OCI-LY7 (cell line): Measurements from ENCODE around the gene UNC5B. TPM values are rescaled to one million over a fixed set of nuclear protein-coding genes. Genes with fewer than 3 reads are reported as not detected.

ENCODE experiments used
- BruUV-seq: library from RNA; stranded (reverse); fragments of 400-500 nt; replicated peaks from 2 replicates; lab custom pipeline; 2021; lab: Mats Ljungman, UMichigan
- CTCF ChIA-PET: fragments of 300-600 bp; sonication (Branson Sonifier 250); formaldehyde crosslinking; loops from one replicate; lab custom pipeline; 2022; ENCODE audit warnings: antibody characterized with exemption; ENCODE audit not compliant: unreplicated experiment; lab: Charles Lee
- POLR2A ChIA-PET: fragments of 300-600 bp; sonication (Branson Sonifier 250); formaldehyde crosslinking; loops from one replicate; lab custom pipeline; 2022; ENCODE audit warnings: antibody characterized with exemption; lab: Charles Lee
- DNase-seq: peaks from one replicate; pipeline ENCODE4 v3.0.0-alpha.2; 2015; ENCODE audit warnings: low spot score
- H2AFZ ChIP-seq: fragments of 200-600 bp; sonication (generic), shearing (Covaris generic); 2 replicates; pipeline ENCODE4 v1.6.1; 2014; ENCODE audit warnings: mild to moderate bottlenecking, antibody characterized with exemption, low read length, moderate library complexity
- H3K27ac ChIP-seq: fragments of 200-600 bp; sonication (generic); 2 replicates; pipeline ENCODE4 v1.5.1; 2014; ENCODE audit warnings: mixed run types, low read depth, mild to moderate bottlenecking, moderate library complexity, low read length, inconsistent platforms; ENCODE audit not compliant: poor library complexity, severe bottlenecking
- H3K36me3 ChIP-seq: fragments of 200-600 bp; sonication (generic); 2 replicates; pipeline ENCODE4 v1.6.1; 2014; ENCODE audit warnings: mild to moderate bottlenecking, antibody characterized with exemption, low read length, moderate library complexity, mixed read lengths; ENCODE audit not compliant: insufficient read depth
- H3K4me1 ChIP-seq: fragments of 200-600 bp; sonication (generic); 2 replicates; pipeline ENCODE4 v1.5.1; 2014; ENCODE audit warnings: mild to moderate bottlenecking, low read length; ENCODE audit not compliant: insufficient read depth, poor library complexity, severe bottlenecking
- H3K4me2 ChIP-seq: fragments of 200-600 bp; sonication (generic); 2 replicates; pipeline ENCODE4 v1.6.1; 2014; ENCODE audit warnings: mild to moderate bottlenecking, low read length
- H3K4me3 ChIP-seq: fragments of 200-600 bp; sonication (generic); 2 replicates; pipeline ENCODE4 v1.5.1; 2014; ENCODE audit warnings: mild to moderate bottlenecking, low read depth, low read length; ENCODE audit not compliant: poor library complexity, severe bottlenecking
- H3K79me2 ChIP-seq: fragments of 200-600 bp; sonication (generic); 2 replicates; pipeline ENCODE4 v1.6.1; 2016; ENCODE audit warnings: low read depth, mild to moderate bottlenecking, low read length, moderate library complexity, mixed read lengths; ENCODE audit not compliant: insufficient read depth
- H3K9me2 ChIP-seq: fragments of 200-600 bp; sonication (generic); 2 replicates; pipeline ENCODE4 v1.6.1; 2016; ENCODE audit warnings: mild to moderate bottlenecking, low read length, mixed read lengths; ENCODE audit not compliant: insufficient read depth
- H3K9me3 ChIP-seq: fragments of 200-600 bp; sonication (generic); 2 replicates; pipeline ENCODE4 v1.6.1; 2014; ENCODE audit warnings: mild to moderate bottlenecking, mixed run types, low read length, mixed read lengths
- H4K20me1 ChIP-seq: fragments of 200-600 bp; sonication (generic); 2 replicates; pipeline ENCODE4 v1.6.1; 2014; ENCODE audit warnings: mild to moderate bottlenecking, antibody characterized with exemption, low read length, moderate library complexity, mixed read lengths; ENCODE audit not compliant: insufficient read depth
- CTCF ChIP-seq: fragments of 200-600 bp; sonication (generic); conservative IDR thresholded peaks from 2 replicates; pipeline ENCODE4 v1.5.1; 2014; ENCODE audit warnings: mild to moderate bottlenecking, antibody characterized with exemption, low read length, moderate library complexity, mixed read lengths
- EZH2phosphoT487 ChIP-seq: fragments of 200-600 bp; sonication (generic); IDR thresholded peaks from 2 replicates; pipeline ENCODE4 v1.6.1; 2018; ENCODE audit warnings: low read depth, borderline replicate concordance, mild to moderate bottlenecking, mixed run types, antibody characterized with exemption, low read length, moderate library complexity, mixed read lengths
- intact Hi-C: fragments of 100-400 bp; cut with micrococcal nuclease; formaldehyde crosslinking; loops from one replicate; pipeline ENCODE4 v1.10.0; 2022; ENCODE audit not compliant: unreplicated experiment
- total RNA-seq, 2 experiments: library from RNA; depleted of rRNA in 1 of 2; stranded (reverse); fragments of >200 nt in 1 of 2; shearing (Covaris generic) in 1 of 2; gene quantifications; 2 replicates each; pipeline ENCODE4 v1.2.3, GENCODE V29; 2014 to 2022

Gene UNC5B
- total RNA-seq, 2 experiments from 2014 or later: not detected

- H4K20me1 ChIP-seq: no peaks in the 10 kb centered on the region
- TF ChIP-seq CTCF (no peak), EZH2phosphoT487 (no peak)
- ChIA-PET CTCF (interaction anchor here (0.9 to 1.1 kb wide), 2 partner anchors 9 to 82 kb away, joined by 3 read pairs; no protein-coding TSS in a partner anchor), POLR2A (interaction anchor here (1.0 kb wide), 1 partner anchor 13 kb away, joined by 3 read pairs; no protein-coding TSS in a partner anchor)
- no peaks in the 10 kb centered on the region for H3K9me2 ChIP-seq
- no peaks in the 10 kb centered on the region for H3K9me3 ChIP-seq
- DNase-seq: no peak
- no peak overlapping the region for H3K27ac ChIP-seq
- H2AFZ ChIP-seq: no peak overlapping the region
- H3K36me3 ChIP-seq: no peaks in the 10 kb centered on the region
- no peaks in the 10 kb centered on the region for H3K79me2 ChIP-seq
- no peak overlapping the region for H3K4me3 ChIP-seq
- no peaks in the 10 kb centered on the region for H3K4me1 ChIP-seq
- intact Hi-C loops: no loop called here
- no peak overlapping the region for H3K4me2 ChIP-seq
- BruUV-seq: no TSS peak
Measured at GRCh38 chr10:71283876-71284275, 71.5 kb downstream of the UNC5B start.

- Histone ChIP-seq H3K9me3 (no peaks in the 10 kb centered on the region), H3K36me3 (no peaks in the 10 kb centered on the region), H3K9me2 (no peaks in the 10 kb centered on the region), H3K27ac (no peak overlapping the region), H3K4me1 (no peaks in the 10 kb centered on the region), H3K79me2 (no peaks in the 10 kb centered on the region), H4K20me1 (no peaks in the 10 kb centered on the region), H2AFZ (no peak overlapping the region), H3K4me2 (no peak overlapping the region), H3K4me3 (no peak overlapping the region)
- BruUV-seq: no TSS peak
- DNase-seq: no peak
- POLR2A ChIA-PET: no interaction called here
- TF ChIP-seq EZH2phosphoT487: no peak
- CTCF ChIA-PET: interaction anchor here (0.9 to 1.1 kb wide), 2 partner anchors 9 to 82 kb away, joined by 3 read pairs; no protein-coding TSS in a partner anchor
- intact Hi-C loops: loop anchor here (1.0 kb wide), 2 partner anchors 359 to 381 kb away; no protein-coding TSS in a partner anchor
Measured at GRCh38 chr10:71284544-71285179, 72.3 kb downstream of the UNC5B start.

DNA sequence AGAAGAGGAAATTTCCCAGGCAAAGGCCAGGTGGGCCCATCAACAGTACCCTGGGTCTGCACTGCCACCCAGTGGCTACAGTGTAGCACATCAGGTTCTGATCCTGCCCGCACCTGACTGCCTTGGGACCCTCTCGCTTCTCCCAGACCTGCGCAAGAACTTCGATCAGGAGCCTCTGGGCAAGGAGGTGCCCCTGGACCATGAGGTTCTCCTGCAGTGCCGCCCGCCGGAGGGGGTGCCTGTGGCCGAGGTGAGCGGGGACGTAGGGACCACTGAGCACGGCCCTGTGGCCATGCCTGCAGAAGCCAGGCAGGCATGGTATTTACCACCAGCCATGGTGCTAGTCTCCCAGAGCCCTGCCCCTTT is 72.8 kb downstream of the UNC5B start:
- H3K79me2 ChIP-seq: no peaks in the 10 kb centered on the region

More for the DNA sequence above, 72.8 kb downstream of the UNC5B start:
- Histone ChIP-seq H3K4me1 (no peaks in the 10 kb centered on the region), H3K4me3 (no peak overlapping the region), H3K9me2 (no peaks in the 10 kb centered on the region), H3K9me3 (no peaks in the 10 kb centered on the region), H2AFZ (no peak overlapping the region), H3K27ac (no peak overlapping the region), H3K36me3 (no peaks in the 10 kb centered on the region), H3K4me2 (no peak overlapping the region), H4K20me1 (no peaks in the 10 kb centered on the region)
- peak; percentile 65 for DNase-seq
- peak; percentile 86 for TF ChIP-seq CTCF
- TF ChIP-seq EZH2phosphoT487: no peak
- BruUV-seq: no TSS peak
- intact Hi-C loops: loop anchor here (1.0 kb wide), 2 partner anchors 360 to 382 kb away; no protein-coding TSS in a partner anchor
- CTCF ChIA-PET: no interaction called here
- POLR2A ChIA-PET: no interaction called here
